Measurements from ENCODE around the gene TBC1D22B. TPM values are rescaled to one million over a fixed set of nuclear protein-coding genes. Genes with fewer than 3 reads are reported as not detected.
A peak's percentile ranks its signal among the peaks of the same experiment; 100 is the strongest.

The TBC1D22B gene
- total and polyA plus RNA-seq, 2 of the 13 experiments (the other 11 are each of a cell fraction or from before 2014, with no cell fraction given) = 9.7 to 12.9 TPM

- TF ChIP-seq HNF1A (IDR thresholded peaks at IDR 0.05; ENCODE audit: low read depth) = no peak
- peak; percentile 52; the same call in 1 of the 2 replicates for TF ChIP-seq HNF1A (CRISPR knock-in tag; IDR thresholded peaks at IDR 0.05; ENCODE audit: borderline replicate concordance)
- peak; percentile 67; the same call in 1 of the 2 replicates for TF ChIP-seq FOXK1 (CRISPR knock-in tag; IDR thresholded peaks at IDR 0.05; ENCODE audit: borderline replicate concordance, low read depth)
- TF ChIP-seq CHCHD3 (CRISPR knock-in tag; IDR thresholded peaks at IDR 0.05) = no peak
- TF ChIP-seq ONECUT2 (CRISPR knock-in tag; IDR thresholded peaks at IDR 0.05) = no peak
- peak; percentile 40; the same call in 1 of the 2 replicates for TF ChIP-seq MXD3 (CRISPR knock-in tag; IDR thresholded peaks at IDR 0.05)
- peak; percentile 63; the same call in 1 of the 2 replicates for TF ChIP-seq GFI1 (CRISPR knock-in tag; IDR thresholded peaks at IDR 0.05; ENCODE audit: borderline replicate concordance)
- no peak for TF ChIP-seq FOXJ3 (CRISPR knock-in tag; IDR thresholded peaks at IDR 0.05; ENCODE audit: borderline replicate concordance)
- TF ChIP-seq ZNF740 (CRISPR knock-in tag; IDR thresholded peaks at IDR 0.05) = peak; percentile 86
- TF ChIP-seq ZNF639 (CRISPR knock-in tag; conservative IDR thresholded peaks at IDR 0.05) = no peak; the same call in 1 of the 2 replicates
- no peak for TF ChIP-seq MAF1 (CRISPR knock-in tag; IDR thresholded peaks at IDR 0.05; ENCODE audit: borderline replicate concordance)
- TF ChIP-seq FOXO1 (CRISPR knock-in tag; IDR thresholded peaks at IDR 0.05) = 0 out of 2 replicates have a peak, but pooled peaks have one; percentile 13
- 0 out of 2 replicates have a peak, but pooled peaks have one; percentile 35 for TF ChIP-seq FOXA3 (CRISPR knock-in tag; IDR thresholded peaks at IDR 0.05)
- TF ChIP-seq ZNF567 (CRISPR knock-in tag; IDR thresholded peaks at IDR 0.05; ENCODE audit: borderline replicate concordance) = peak; percentile 96; the same call in 1 of the 2 replicates
- peak; percentile 95; the same call in 1 of the 2 replicates for TF ChIP-seq SAFB2 (CRISPR knock-in tag; IDR thresholded peaks at IDR 0.05; ENCODE audit: borderline replicate concordance, low read depth)
- TF ChIP-seq ZBTB26 (CRISPR knock-in tag; IDR thresholded peaks at IDR 0.05; ENCODE audit: borderline replicate concordance) = peak; percentile 43; the same call in 1 of the 2 replicates
- no peak for TF ChIP-seq PAF1 (CRISPR knock-in tag; IDR thresholded peaks at IDR 0.05)
- TF ChIP-seq ATF1 (CRISPR knock-in tag; IDR thresholded peaks at IDR 0.05) = peak; percentile 98
- peak; percentile 66; the same call in 1 of the 2 replicates for TF ChIP-seq ZNF317 (CRISPR knock-in tag; IDR thresholded peaks at IDR 0.05)
Observed at GRCh38 chr6:37257634-37258404, at the start of gene TBC1D22B, which contains the start of gene TMEM217 (continued).

Data from HepG2 (cell line).